Measurements from ENCODE around the gene AGPAT3. TPM values are rescaled to one million over a fixed set of nuclear protein-coding genes. Genes with fewer than 3 reads are reported as not detected.

Gene AGPAT3
- total RNA-seq, 1 donor from 2014 or later = 65.9 TPM

DNA sequence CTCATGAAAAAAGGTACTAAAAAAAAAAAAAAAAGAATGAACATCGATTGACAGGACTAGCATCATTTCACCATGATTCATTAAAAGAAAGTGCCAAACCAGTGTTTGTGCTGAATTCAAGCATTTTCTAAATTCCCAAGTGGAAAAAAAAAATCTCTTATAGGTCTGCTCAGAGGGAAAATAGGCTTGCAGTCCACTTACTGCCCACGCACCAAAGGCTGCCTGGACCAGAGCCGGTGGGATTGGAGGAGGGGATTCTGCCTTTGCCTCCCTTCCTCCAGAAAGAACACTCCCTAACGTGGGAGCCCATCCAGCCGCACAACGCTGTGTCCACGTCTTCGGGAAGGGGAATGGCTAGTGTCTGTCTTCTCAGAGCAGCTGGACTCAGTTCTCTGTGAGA is 141.6 kb downstream of the AGPAT3 start:
- H3K27me3 ChIP-seq = no peaks in the 10 kb centered on the region
- no peaks in the 10 kb centered on the region for H3K36me3 ChIP-seq
- TF ChIP-seq, protein P1, sequence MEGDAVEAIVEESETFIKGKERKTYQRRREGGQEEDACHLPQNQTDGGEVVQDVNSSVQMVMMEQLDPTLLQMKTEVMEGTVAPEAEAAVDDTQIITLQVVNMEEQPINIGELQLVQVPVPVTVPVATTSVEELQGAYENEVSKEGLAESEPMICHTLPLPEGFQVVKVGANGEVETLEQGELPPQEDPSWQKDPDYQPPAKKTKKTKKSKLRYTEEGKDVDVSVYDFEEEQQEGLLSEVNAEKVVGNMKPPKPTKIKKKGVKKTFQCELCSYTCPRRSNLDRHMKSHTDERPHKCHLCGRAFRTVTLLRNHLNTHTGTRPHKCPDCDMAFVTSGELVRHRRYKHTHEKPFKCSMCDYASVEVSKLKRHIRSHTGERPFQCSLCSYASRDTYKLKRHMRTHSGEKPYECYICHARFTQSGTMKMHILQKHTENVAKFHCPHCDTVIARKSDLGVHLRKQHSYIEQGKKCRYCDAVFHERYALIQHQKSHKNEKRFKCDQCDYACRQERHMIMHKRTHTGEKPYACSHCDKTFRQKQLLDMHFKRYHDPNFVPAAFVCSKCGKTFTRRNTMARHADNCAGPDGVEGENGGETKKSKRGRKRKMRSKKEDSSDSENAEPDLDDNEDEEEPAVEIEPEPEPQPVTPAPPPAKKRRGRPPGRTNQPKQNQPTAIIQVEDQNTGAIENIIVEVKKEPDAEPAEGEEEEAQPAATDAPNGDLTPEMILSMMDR (IDR thresholded peaks at IDR 0.05) = no peak
- no peaks in the 10 kb centered on the region for H3K9me3 ChIP-seq
- DNase-seq (ENCODE audit: low spot score in 2 of 2) = no peak
- H3K27ac ChIP-seq = peak overlapping the region; percentile 24 to 76
- intact Hi-C loops (cut with DNase I) = no loop called here
- no peak overlapping the region for H3K4me3 ChIP-seq
- peaks cover 0 to 11% of the 10 kb centered on the region in 2 donors for H3K4me1 ChIP-seq

DNA sequence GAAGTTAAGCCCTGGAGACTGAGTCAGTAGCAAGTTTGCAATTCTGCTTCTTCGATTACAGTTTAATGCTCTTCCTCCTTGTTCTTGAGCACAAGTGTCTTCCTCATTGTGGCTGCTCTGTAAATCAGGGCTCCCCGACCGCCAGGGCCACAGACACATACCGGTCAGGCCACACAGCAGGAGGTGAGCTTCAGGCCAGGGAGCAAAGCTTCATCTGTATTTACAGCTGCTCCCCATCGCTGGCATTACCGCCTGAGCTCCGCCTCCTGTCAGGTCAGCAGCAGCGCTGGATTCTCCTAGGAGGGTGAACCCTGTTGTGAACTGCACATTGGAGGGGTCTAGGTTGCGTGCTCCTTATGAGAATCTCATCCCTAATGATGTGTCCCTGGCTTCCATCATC is 145.4 kb downstream of the AGPAT3 start:
- H3K27me3 ChIP-seq = no peaks in the 10 kb centered on the region
- no peak overlapping the region for H3K4me3 ChIP-seq
- H3K27ac ChIP-seq = no peak overlapping the region
- TF ChIP-seq, protein P1 (IDR thresholded peaks at IDR 0.05) = no peak
- no peaks in the 10 kb centered on the region for H3K36me3 ChIP-seq
- DNase-seq (ENCODE audit: low spot score in 2 of 2) = peak in 1 of 2 donors; percentile 59
- no peaks in the 10 kb centered on the region for H3K9me3 ChIP-seq
- H3K4me1 ChIP-seq = peaks cover 0 to 24% of the 10 kb centered on the region in 2 donors
- intact Hi-C loops (cut with DNase I) = loop anchor here (5.0 to 10.0 kb wide), 3 partner anchors 143 to 327 kb away; partner anchors contain the start of genes AGPAT3, CFAP410 and RRP1

DNA sequence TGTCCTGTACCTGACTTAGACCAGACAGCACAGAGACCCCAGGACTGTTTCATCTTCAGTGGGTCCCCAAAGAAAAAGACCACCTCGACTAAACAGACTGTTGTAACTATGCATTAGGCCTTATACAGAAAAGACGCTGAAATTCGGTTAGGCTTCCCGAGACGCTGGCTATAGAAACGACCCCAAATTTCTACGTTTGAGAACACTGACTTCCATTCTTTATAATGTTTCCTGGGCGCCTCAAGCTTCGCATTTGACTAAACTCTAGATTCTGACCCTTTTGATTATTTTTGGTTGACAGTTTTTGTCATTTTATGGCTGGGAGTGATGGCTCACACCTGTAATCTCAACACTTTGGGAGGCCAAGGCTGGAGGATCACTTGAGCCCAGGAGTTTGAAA is 146.1 kb downstream of the AGPAT3 start:
- Histone ChIP-seq H3K27ac (peak overlapping the region in 1 of 2 donors; percentile 96), H3K4me3 (peak overlapping the region; percentile 88 to 92), H3K4me1 (peaks cover 0 to 20% of the 10 kb centered on the region in 2 donors), H3K36me3 (no peaks in the 10 kb centered on the region), H3K27me3 (no peaks in the 10 kb centered on the region), H3K9me3 (no peaks in the 10 kb centered on the region)
- no peak for DNase-seq (ENCODE audit: low spot score in 2 of 2)
- TF ChIP-seq, protein P1 (IDR thresholded peaks at IDR 0.05) = no peak
- intact Hi-C loops (cut with DNase I) = loop anchor here (5.0 to 10.0 kb wide), 3 partner anchors 144 to 326 kb away; partner anchors contain the start of genes AGPAT3, CFAP410 and RRP1

DNA sequence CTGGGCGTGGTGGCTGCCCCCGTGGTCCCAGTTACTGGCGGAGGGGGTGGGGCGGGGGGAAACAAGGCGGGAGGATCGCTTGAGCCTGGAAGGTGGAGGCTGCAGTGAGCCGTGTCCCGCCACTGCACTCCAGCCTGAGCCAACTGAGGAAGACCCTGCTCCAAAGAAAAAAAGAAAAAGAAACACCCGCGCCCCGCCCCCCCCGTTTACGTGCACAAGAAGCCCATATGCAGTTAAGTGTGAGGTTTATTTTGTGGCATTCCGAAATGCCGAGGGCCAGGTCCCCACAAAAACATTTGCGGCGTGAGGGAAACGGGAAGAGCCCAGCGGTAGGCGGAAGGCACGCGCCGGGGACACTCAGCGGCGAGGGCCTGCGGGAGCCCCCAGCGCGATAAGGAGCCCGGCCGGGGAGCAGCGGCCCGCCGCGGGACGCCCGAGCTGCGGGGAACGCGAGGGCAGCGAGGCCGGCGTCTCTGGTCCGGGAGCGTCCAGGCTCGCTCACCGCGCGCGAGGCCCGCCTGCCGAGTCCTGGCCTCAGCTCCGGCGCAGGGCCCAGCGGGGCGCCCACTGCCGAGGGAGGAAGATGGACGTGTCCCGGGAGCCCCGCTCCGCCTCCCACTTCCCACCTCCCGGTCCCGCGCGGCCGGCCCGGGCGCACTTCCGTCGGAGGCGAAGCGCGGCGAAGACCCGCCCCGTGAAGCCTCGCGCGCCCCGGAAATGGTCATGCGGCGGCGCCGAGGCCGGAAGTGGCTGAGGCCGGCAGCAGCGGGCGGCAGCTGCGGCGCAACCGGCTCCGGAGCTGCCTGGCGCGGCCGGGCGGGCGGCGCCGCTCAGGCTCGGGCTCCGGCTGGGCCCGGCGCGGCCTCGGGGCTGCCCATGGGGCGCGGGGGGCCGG is 146.8 kb downstream of the AGPAT3 start, which contains the start of gene TRAPPC10:
TSS of gene TRAPPC10 (plus strand) at position 731 of the 895 bp plus-strand sequence. CDS start 185 bp downstream, outside the sequence.
- DNase-seq (ENCODE audit: low spot score in 2 of 2) = peak; percentile 25 to 91
- peak within 1 kb of the TSS; percentile 88 to 92 for H3K4me3 ChIP-seq
- no peaks in the 10 kb centered on the region for H3K9me3 ChIP-seq
- H3K27me3 ChIP-seq = no peaks in the 10 kb centered on the region
- peak within 1 kb of the TSS; percentile 94 to 96 for H3K27ac ChIP-seq
- H3K36me3 ChIP-seq = no peaks in the 10 kb centered on the region
- TF ChIP-seq, protein P1 (IDR thresholded peaks at IDR 0.05) = no peak
- intact Hi-C loops (cut with DNase I) = loop anchor here (5.0 to 10.0 kb wide), 3 partner anchors 145 to 325 kb away; partner anchors contain the start of genes AGPAT3, CFAP410 and RRP1
- H3K4me1 ChIP-seq = peaks cover 0 to 19% of the 10 kb centered on the region in 2 donors

DNA sequence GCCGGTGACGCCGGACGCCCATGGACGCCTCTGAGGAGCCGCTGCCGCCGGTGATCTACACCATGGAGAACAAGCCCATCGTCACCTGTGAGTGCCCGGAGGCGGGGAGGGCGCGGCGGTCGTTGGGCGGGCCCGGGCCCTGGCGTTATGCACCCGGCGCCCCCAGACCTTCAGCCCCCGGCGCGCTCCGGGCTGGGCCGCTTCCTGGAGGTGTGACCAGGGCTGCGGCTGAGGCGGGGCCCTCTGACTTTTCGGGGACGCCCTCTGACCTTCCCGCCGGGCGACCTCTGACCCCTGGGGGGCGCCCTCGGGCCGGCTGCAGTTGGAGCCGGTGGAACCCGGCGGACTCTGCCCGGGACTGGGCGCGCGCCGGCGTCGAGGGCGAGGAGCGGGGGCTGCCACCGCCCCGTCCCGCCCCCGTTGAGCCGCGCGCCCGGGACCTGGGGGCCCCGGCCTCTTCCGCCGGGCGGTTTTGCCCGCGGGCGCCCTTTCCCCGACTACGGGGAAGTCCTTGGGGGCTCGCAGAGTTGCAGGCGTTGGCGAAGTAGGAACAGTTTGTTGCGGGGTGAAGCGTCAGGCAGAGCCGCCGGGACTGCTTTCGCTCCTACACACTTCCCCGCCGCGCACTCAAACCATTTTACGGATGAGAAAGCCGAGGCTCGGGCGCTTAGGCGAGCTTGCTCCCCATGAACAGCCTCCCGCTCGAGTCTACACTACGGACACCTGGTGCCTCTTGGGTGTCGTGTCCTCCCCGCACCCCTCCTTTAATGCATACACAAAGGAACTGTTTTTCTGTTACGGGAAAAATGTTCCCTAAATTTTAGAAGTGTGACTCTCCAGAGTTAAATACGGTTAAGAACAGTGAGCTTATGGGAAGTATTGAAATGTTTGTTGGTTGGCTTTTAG is 147.7 kb downstream of the AGPAT3 start:
- no peaks in the 10 kb centered on the region for H3K9me3 ChIP-seq
- H3K4me1 ChIP-seq = peaks cover 0 to 16% of the 10 kb centered on the region in 2 donors
- intact Hi-C loops (cut with DNase I) = loop anchor here (5.0 to 10.0 kb wide), 3 partner anchors 145 to 325 kb away; partner anchors contain the start of genes AGPAT3, CFAP410 and RRP1
- DNase-seq (ENCODE audit: low spot score in 2 of 2) = peak in 1 of 2 donors; percentile 81
- H3K4me3 ChIP-seq = peak overlapping the region; percentile 88 to 92
- TF ChIP-seq, protein P1 (IDR thresholded peaks at IDR 0.05) = no peak
- no peaks in the 10 kb centered on the region for H3K27me3 ChIP-seq
- peak overlapping the region; percentile 94 to 96 for H3K27ac ChIP-seq
- H3K36me3 ChIP-seq = no peaks in the 10 kb centered on the region

Measured in ascending aorta (tissue), 2 donors.